Endothelial cell of umbilical vein (primary cell): ENCODE data around the gene PDPK1. TPM values are rescaled to one million over a fixed set of nuclear protein-coding genes. Genes with fewer than 3 reads are reported as not detected.
"Not testable (repeated sequence)": the region's sequence is repeated elsewhere in the genome, so short reads cannot be mapped to it uniquely, and the experiment has no call there.

Source experiments
- BruUV-seq: library from RNA; stranded (reverse); fragments of 400-500 nt; replicated peaks from 2 replicates; lab custom pipeline; 2021; lab: Mats Ljungman, UMichigan
- CTCF ChIA-PET: fragments of 300-600, 350-600 bp; sonication (Branson Sonifier 250); formaldehyde crosslinking; loops from one replicate; lab custom pipeline; 2021; ENCODE audit warnings: antibody characterized with exemption, inconsistent platforms; lab: Charles Lee
- POLR2A ChIA-PET: fragments of 300-600, 350-600 bp; sonication (Branson Sonifier 250); formaldehyde crosslinking; loops from one replicate; lab custom pipeline; 2021; ENCODE audit warnings: antibody characterized with exemption, inconsistent platforms; lab: Charles Lee
- DNase-seq: peaks from one replicate; pipeline ENCODE4 v3.0.0-alpha.2; 2011; ENCODE audit warnings: low read depth, low spot score
- FAIRE-seq: peaks from 2 replicates; lab custom pipeline; 2011; peaks lifted over from hg19 to GRCh38; lab: Jason Lieb, UNC
- H2AFZ ChIP-seq: 2 replicates; pipeline ENCODE4 v1.6.0; 2012; ENCODE audit warnings: low read depth, low read length, control low read depth, inconsistent platforms
- H3K27ac ChIP-seq: 2 replicates; pipeline ENCODE4 v1.5.1; 2011; ENCODE audit warnings: low read depth, mild to moderate bottlenecking, control low read depth, low read length, moderate library complexity; ENCODE audit not compliant: insufficient read depth
- H3K27me3 ChIP-seq, 2 experiments: 2 replicates each; pipeline versions ENCODE4 v1.6.0 to v1.6.1; 2011; ENCODE audit warnings: low read length in 2 of 2, mixed read lengths in 1 of 2; ENCODE audit not compliant: control insufficient read depth in 2 of 2, insufficient read depth in 2 of 2
- H3K36me3 ChIP-seq, 2 experiments: 2 replicates in 1 of 2; 3 replicates in 1 of 2; pipeline ENCODE4 v1.5.1; 2011; ENCODE audit warnings: low read length in 2 of 2, mild to moderate bottlenecking in 1 of 2, moderate library complexity in 1 of 2; ENCODE audit not compliant: control insufficient read depth in 2 of 2, insufficient read depth in 2 of 2; ENCODE audit errors: extremely low read depth in 1 of 2
- H3K4me1 ChIP-seq: 3 replicates; pipeline ENCODE4 v1.5.1; 2011; ENCODE audit warnings: mild to moderate bottlenecking, low read length; ENCODE audit not compliant: control insufficient read depth, insufficient read depth; ENCODE audit errors: extremely low read depth
- H3K4me2 ChIP-seq: 2 replicates; pipeline ENCODE4 v1.6.1; 2011; ENCODE audit warnings: low read length, control low read depth, mixed read lengths; ENCODE audit not compliant: insufficient read depth
- H3K4me3 ChIP-seq, 3 experiments: fragments of 200-600 bp in 1 of 3; sonication (generic), shearing (Covaris generic) in 1 of 3; replicated peaks in 1 of 3; 2 replicates each; pipeline ENCODE4 v1.5.1; 2011 to 2016; ENCODE audit warnings: control low read depth in 3 of 3, low read length in 3 of 3, mild to moderate bottlenecking in 2 of 3, inconsistent platforms in 1 of 3, low read depth in 1 of 3, moderate library complexity in 1 of 3; ENCODE audit not compliant: insufficient read depth in 1 of 3
- H3K79me2 ChIP-seq: 2 replicates; pipeline ENCODE4 v1.6.0; 2012; ENCODE audit warnings: low read length, inconsistent platforms; ENCODE audit not compliant: control insufficient read depth, insufficient read depth
- H3K9ac ChIP-seq: replicated peaks from 2 replicates; pipeline ENCODE3; 2011; ENCODE audit warnings: low read length, control low read depth; ENCODE audit not compliant: insufficient read depth; ENCODE audit errors: extremely low read depth
- H3K9me1 ChIP-seq: replicated peaks from 3 replicates; pipeline ENCODE4 v1.6.0; 2011; ENCODE audit warnings: mild to moderate bottlenecking, low read length; ENCODE audit not compliant: control insufficient read depth, insufficient read depth; ENCODE audit errors: extremely low read depth
- H3K9me3 ChIP-seq: replicated peaks from 2 replicates; pipeline ENCODE4 v1.5.1; 2012; ENCODE audit warnings: low read length, inconsistent platforms; ENCODE audit not compliant: control insufficient read depth, insufficient read depth
- H4K20me1 ChIP-seq: replicated peaks from 2 replicates; pipeline ENCODE3; 2011; ENCODE audit warnings: mild to moderate bottlenecking, low read length; ENCODE audit not compliant: control insufficient read depth, insufficient read depth; ENCODE audit errors: extremely low read depth
- dilution Hi-C: fragments of 300-500 bp; cut with MboI; formaldehyde crosslinking; loops from one replicate; pipeline ENCODE4 v1.15.0; 2019; ENCODE audit warnings: low sequenced_read_pairs; ENCODE audit not compliant: extremely low pct_ligation_motif_present
- intact Hi-C: fragments of 100-400 bp; cut with micrococcal nuclease; formaldehyde crosslinking; loops from one replicate; pipeline ENCODE4 v1.10.0; 2022
- polyA plus RNA-seq, 4 experiments: library from polyadenylated mRNA; depleted of rRNA in 3 of 4; stranded (reverse) in 3 of 4; unstranded in 1 of 4; fragments of >200 nt; gene quantifications; 2 replicates each; pipeline versions ENCODE4 v1.2.1 to v1.2.3, GENCODE V29; 2011 to 2012; ENCODE audit warnings: missing spikeins in 1 of 4
- total RNA-seq: library from RNA; stranded (reverse); gene quantifications from 2 replicates; pipeline ENCODE4 v1.2.3, GENCODE V29; 2021
- TF ChIP-seq, protein P1 (sequence below), 2 donors: IDR thresholded peaks; 1 replicate in 1 of 2; 2 replicates in 1 of 2; pipeline ENCODE4 v1.5.1; 2011; ENCODE audit warnings: low read length in 2 of 2, mild to moderate bottlenecking in 2 of 2, moderate library complexity in 2 of 2, control low read depth in 1 of 2, inconsistent platforms in 1 of 2, low read depth in 1 of 2; ENCODE audit not compliant: insufficient read depth in 1 of 2; ENCODE audit errors: extremely low read depth in 1 of 2

PDPK1 gene
- total and polyA plus RNA-seq, 2 donors (not counting 3 experiments of a cell fraction or from before 2014, with no cell fraction given): 22.4 to 37.3 TPM

DNA sequence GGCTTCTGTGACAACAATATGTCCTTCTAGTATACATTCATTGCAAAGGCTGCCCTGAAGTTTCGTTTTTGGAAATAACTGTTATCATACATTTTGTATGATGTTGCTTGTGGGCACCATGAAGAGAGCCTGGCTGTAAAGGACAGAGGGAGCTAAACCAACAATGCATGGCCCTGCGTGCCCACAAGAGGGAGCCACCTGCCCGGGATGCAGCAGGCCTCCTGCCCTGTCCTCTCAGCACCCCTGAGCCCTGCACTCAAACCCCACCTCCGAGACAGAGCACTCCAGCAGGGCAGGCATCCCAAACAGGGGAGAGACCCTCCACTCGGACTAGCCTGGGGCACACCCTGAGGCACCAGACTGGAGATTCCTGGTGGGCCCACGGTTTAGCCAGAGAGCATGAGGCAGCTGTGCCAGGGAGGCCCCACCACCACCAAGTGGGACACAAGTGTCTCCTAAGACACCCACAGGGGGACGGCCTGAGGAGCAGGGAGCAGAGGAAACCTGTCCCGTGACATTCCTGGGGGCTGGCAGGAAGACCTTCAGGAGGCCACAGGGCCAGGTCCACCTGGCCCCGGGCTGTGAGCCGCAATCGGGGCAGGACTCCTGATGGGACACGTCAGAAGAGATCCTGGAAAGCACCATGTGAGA is 101.4 kb downstream of the PDPK1 start:
- H3K27ac ChIP-seq, POLR2A ChIA-PET, intact Hi-C loops, H3K4me2 ChIP-seq, dilution Hi-C loops, H3K4me3 ChIP-seq, DNase-seq, H3K79me2 ChIP-seq, H4K20me1 ChIP-seq, H3K4me1 ChIP-seq, BruUV-seq, H3K27me3 ChIP-seq, H3K9me3 ChIP-seq, H3K9ac ChIP-seq, H3K36me3 ChIP-seq, H3K9me1 ChIP-seq, H2AFZ ChIP-seq, CTCF ChIA-PET: not testable (repeated sequence)
- FAIRE-seq: peak; percentile 94
- TF ChIP-seq, protein P1, sequence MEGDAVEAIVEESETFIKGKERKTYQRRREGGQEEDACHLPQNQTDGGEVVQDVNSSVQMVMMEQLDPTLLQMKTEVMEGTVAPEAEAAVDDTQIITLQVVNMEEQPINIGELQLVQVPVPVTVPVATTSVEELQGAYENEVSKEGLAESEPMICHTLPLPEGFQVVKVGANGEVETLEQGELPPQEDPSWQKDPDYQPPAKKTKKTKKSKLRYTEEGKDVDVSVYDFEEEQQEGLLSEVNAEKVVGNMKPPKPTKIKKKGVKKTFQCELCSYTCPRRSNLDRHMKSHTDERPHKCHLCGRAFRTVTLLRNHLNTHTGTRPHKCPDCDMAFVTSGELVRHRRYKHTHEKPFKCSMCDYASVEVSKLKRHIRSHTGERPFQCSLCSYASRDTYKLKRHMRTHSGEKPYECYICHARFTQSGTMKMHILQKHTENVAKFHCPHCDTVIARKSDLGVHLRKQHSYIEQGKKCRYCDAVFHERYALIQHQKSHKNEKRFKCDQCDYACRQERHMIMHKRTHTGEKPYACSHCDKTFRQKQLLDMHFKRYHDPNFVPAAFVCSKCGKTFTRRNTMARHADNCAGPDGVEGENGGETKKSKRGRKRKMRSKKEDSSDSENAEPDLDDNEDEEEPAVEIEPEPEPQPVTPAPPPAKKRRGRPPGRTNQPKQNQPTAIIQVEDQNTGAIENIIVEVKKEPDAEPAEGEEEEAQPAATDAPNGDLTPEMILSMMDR (IDR thresholded peaks at IDR 0.05; ENCODE audit: extremely low read depth in 1 of 2, insufficient read depth in 1 of 2, low read depth in 1 of 2, low read length in 2 of 2): peak in 1 of 2 donors; percentile 20

DNA sequence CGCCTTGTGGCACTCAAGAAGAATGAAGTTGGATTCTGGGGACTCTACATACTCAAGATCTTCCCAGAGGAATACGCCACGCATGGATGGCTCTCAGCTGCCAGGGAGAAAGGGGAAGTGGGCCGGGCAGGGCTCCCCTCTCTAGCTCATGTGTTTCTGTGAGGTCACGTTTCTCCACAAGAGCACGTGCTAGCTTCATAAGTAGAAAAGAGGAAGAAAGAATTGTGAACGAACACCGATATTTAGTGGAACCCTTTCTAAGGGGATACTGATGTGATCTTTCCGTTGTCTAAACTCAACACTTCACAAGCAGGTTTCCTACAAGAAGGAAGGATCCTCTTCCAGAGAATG is 101.9 kb downstream of the PDPK1 start:
- H3K79me2 ChIP-seq, H3K27me3 ChIP-seq, H3K4me2 ChIP-seq, intact Hi-C loops, dilution Hi-C loops, H3K9me3 ChIP-seq, H3K9me1 ChIP-seq, H3K4me1 ChIP-seq, H3K9ac ChIP-seq, H3K36me3 ChIP-seq, H4K20me1 ChIP-seq, CTCF ChIA-PET, H2AFZ ChIP-seq, DNase-seq, BruUV-seq, POLR2A ChIA-PET, H3K27ac ChIP-seq, FAIRE-seq, H3K4me3 ChIP-seq: not testable (repeated sequence)

DNA sequence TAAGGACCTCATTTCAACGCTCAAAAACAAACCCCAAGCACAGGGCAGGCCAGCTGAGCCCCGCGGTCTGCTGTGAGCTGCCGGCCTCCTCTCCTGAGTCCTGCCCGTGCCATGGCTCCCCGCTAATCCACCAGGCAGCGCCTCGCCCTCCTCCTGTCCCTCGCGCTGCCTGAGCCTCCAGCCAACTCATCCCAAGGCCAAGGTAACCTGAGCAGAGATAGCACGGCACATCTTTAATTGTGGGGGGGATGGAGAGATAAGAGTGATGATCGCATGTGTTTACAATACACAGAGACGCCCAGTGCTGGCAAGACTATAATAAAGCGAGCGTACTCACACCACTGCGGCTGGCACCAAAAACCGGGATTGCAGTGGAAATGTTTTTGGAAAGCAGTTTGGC is 104.7 kb downstream of the PDPK1 start:
- H3K27ac ChIP-seq, H3K27me3 ChIP-seq, FAIRE-seq, H4K20me1 ChIP-seq, H3K4me2 ChIP-seq, CTCF ChIA-PET, dilution Hi-C loops, H3K79me2 ChIP-seq, DNase-seq, H3K36me3 ChIP-seq, H3K9me3 ChIP-seq, intact Hi-C loops, BruUV-seq, H3K9me1 ChIP-seq, H3K4me3 ChIP-seq, H2AFZ ChIP-seq, H3K9ac ChIP-seq, POLR2A ChIA-PET, H3K4me1 ChIP-seq: not testable (repeated sequence)
